HepG2 (cell line): ENCODE results near the gene GRAMD1A. TPM values are rescaled to one million over a fixed set of nuclear protein-coding genes. Genes with fewer than 3 reads are reported as not detected.

Experiments
- ETV5 ChIP-seq: IDR thresholded peaks from 2 replicates; pipeline ENCODE4 v1.6.1; 2018; ENCODE audit warnings: missing biosample characterization, missing genetic modification reagents, inconsistent platforms, borderline replicate concordance
- FOXC1 ChIP-seq: sonication (generic); formaldehyde crosslinking; IDR thresholded peaks from 2 replicates; pipeline ENCODE4 v1.8.0; 2022; ENCODE audit warnings: mild to moderate bottlenecking, missing genetic modification reagents, borderline replicate concordance
- GATAD2A ChIP-seq: IDR thresholded peaks from 2 replicates; pipeline ENCODE4 v1.6.1; 2016
- HNF4G ChIP-seq, 2 experiments: sonication (generic) in 1 of 2; formaldehyde crosslinking in 1 of 2; IDR thresholded peaks; 2 replicates each; pipeline versions ENCODE4 v1.4.0 to v1.6.1; 2011 to 2020; ENCODE audit warnings: borderline replicate concordance in 2 of 2, low read depth in 2 of 2, mild to moderate bottlenecking in 2 of 2, low read length in 1 of 2, missing genetic modification reagents in 1 of 2, moderate library complexity in 1 of 2
- IRX3 ChIP-seq: sonication (generic); formaldehyde crosslinking; IDR thresholded peaks from 2 replicates; pipeline ENCODE4 v1.8.1; 2023; ENCODE audit warnings: mild to moderate bottlenecking, low read depth, missing genetic modification reagents, borderline replicate concordance
- RFXANK ChIP-seq: IDR thresholded peaks from 2 replicates; pipeline ENCODE4 v1.6.1; 2016
- SAP130 ChIP-seq: IDR thresholded peaks from 2 replicates; pipeline ENCODE4 v1.6.1; 2016; ENCODE audit warnings: low read depth
- SMAD1 ChIP-seq: sonication (generic); formaldehyde crosslinking; IDR thresholded peaks from 2 replicates; pipeline ENCODE4 v1.4.0; 2020; ENCODE audit warnings: missing genetic modification reagents, low read depth, mild to moderate bottlenecking, borderline replicate concordance
- TFAP4 ChIP-seq: sonication (generic); IDR thresholded peaks from 2 replicates; pipeline ENCODE4 v1.6.1; 2016; ENCODE audit warnings: low read depth, borderline replicate concordance
- XRCC5 ChIP-seq: fragments of 200-400 bp; formaldehyde crosslinking; optimal IDR thresholded peaks from 2 replicates; pipeline ENCODE3; 2017; ENCODE audit warnings: mild to moderate bottlenecking, low read length
- ZNF33B ChIP-seq: sonication (generic); formaldehyde crosslinking; IDR thresholded peaks from 2 replicates; pipeline ENCODE4 v1.5.1; 2020; ENCODE audit warnings: mild to moderate bottlenecking, missing genetic modification reagents
- ZNF83 ChIP-seq: sonication (generic); formaldehyde crosslinking; IDR thresholded peaks from 2 replicates; pipeline ENCODE4 v1.4.0; 2020; ENCODE audit warnings: missing genetic modification reagents, mild to moderate bottlenecking, borderline replicate concordance
- polyA plus RNA-seq, 8 experiments: library from polyadenylated mRNA; depleted of rRNA in 3 of 8; stranded (reverse) in 7 of 8; unstranded in 1 of 8; fragments of >200 nt; fragmentation: Illumina TruSeq in 4 of 8; extraction: Trizol in 4 of 8; gene quantifications; 2 replicates each; pipeline versions ENCODE4 v1.2.1 to v1.2.3, GENCODE V29; 2011 to 2016; ENCODE audit warnings: low read depth in 4 of 8, missing spikeins in 1 of 8, mixed read lengths in 1 of 8; ENCODE audit not compliant: insufficient read depth in 1 of 8
- total RNA-seq, 5 experiments: library from RNA; depleted of rRNA; stranded (reverse); fragments of >200 nt; fragmentation: Illumina TruSeq; extraction: Trizol; gene quantifications; 2 replicates each; pipeline ENCODE4 v1.2.3, GENCODE V29; 2016; ENCODE audit warnings: low read depth in 1 of 5
- TF ChIP-seq, protein P1 (sequence below): sonication (generic); formaldehyde crosslinking; IDR thresholded peaks from 2 replicates; pipeline ENCODE4 v1.5.1; 2020; ENCODE audit warnings: missing genetic modification reagents, mild to moderate bottlenecking, borderline replicate concordance
- TF ChIP-seq, protein P2 (sequence below): sonication (generic); formaldehyde crosslinking; IDR thresholded peaks from 2 replicates; pipeline ENCODE4 v1.4.0; 2020; ENCODE audit warnings: missing genetic modification reagents, borderline replicate concordance
- TF ChIP-seq, protein P3 (sequence below): sonication (generic); formaldehyde crosslinking; IDR thresholded peaks from 2 replicates; pipeline ENCODE4 v1.4.0; 2020; ENCODE audit warnings: mild to moderate bottlenecking, low read depth, missing genetic modification reagents
- TF ChIP-seq, protein P4 (sequence below), 2 experiments: fragments of 450-650 bp in 1 of 2; sonication (generic) in 1 of 2; formaldehyde crosslinking; IDR thresholded peaks; 2 replicates each; pipeline versions ENCODE4 v1.5.0 to v1.8.0; 2020 to 2022; ENCODE audit warnings: mild to moderate bottlenecking in 1 of 2, missing genetic modification reagents in 1 of 2

Gene GRAMD1A
- total and polyA plus RNA-seq, 2 of the 13 experiments (the other 11 are each of a cell fraction or from before 2014, with no cell fraction given), result 14.7 to 181 TPM

DNA sequence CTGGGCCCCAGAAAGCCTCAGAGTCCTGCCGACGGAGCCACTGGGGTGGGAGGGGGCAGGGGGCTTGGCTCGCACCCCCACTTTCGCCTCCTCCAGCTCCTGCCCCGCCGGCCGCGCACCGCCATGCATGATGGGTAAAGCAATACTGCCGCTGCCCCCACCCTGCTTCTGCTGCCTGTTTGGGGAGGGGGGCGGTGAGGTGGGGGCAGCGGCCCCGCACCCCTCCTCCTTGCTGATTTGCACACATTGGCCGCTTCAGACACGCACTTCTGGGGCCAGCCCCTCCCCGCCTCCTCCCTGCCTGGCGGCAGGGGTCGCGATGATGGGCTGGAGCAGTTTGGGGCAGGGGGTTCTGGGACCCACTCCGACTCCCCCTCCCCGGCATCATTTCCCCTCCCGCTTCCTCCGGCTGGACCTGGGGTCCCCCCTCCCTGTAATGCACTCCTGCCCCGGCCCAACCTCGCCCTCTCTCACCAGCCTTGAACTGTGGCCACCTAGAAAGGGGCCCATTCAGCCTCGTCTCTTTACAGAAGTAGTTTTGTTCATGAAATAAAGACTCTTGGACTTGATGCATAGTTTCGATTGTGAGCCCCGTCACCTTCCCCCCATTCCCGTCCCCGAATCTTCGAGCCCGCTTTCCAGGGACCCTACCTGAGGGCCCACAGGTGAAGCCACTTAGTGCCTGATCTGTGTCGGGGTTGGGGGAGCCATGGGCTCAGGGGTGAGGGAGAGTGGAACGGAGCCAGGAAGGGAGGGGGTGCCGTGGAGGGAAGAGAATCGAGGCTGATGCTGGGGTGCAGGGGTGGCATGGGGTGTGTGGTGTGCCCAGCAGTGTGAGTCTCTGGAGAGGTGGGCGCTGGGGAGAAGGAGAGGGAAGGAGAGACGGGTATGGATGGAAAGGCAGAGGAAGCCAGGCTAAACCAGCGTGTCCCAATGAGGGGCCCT lies 40.0 kb downstream of the GRAMD1A start (continued):
- TF ChIP-seq, protein P1, sequence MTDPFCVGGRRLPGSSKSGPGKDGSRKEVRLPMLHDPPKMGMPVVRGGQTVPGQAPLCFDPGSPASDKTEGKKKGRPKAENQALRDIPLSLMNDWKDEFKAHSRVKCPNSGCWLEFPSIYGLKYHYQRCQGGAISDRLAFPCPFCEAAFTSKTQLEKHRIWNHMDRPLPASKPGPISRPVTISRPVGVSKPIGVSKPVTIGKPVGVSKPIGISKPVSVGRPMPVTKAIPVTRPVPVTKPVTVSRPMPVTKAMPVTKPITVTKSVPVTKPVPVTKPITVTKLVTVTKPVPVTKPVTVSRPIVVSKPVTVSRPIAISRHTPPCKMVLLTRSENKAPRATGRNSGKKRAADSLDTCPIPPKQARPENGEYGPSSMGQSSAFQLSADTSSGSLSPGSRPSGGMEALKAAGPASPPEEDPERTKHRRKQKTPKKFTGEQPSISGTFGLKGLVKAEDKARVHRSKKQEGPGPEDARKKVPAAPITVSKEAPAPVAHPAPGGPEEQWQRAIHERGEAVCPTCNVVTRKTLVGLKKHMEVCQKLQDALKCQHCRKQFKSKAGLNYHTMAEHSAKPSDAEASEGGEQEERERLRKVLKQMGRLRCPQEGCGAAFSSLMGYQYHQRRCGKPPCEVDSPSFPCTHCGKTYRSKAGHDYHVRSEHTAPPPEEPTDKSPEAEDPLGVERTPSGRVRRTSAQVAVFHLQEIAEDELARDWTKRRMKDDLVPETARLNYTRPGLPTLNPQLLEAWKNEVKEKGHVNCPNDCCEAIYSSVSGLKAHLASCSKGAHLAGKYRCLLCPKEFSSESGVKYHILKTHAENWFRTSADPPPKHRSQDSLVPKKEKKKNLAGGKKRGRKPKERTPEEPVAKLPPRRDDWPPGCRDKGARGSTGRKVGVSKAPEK, result no peak; the same call in 1 of the 2 replicates
- peak; percentile 71; the same call in 1 of the 2 replicates for TF ChIP-seq ETV5 (CRISPR knock-in tag)
- TF ChIP-seq IRX3, result no peak
- no peak for TF ChIP-seq FOXC1 (CRISPR knock-in tag)
- TF ChIP-seq XRCC5, result no peak
- TF ChIP-seq SAP130 (CRISPR knock-in tag), result no peak
- no peak for TF ChIP-seq ZNF33B (CRISPR knock-in tag)
- TF ChIP-seq, protein P2, sequence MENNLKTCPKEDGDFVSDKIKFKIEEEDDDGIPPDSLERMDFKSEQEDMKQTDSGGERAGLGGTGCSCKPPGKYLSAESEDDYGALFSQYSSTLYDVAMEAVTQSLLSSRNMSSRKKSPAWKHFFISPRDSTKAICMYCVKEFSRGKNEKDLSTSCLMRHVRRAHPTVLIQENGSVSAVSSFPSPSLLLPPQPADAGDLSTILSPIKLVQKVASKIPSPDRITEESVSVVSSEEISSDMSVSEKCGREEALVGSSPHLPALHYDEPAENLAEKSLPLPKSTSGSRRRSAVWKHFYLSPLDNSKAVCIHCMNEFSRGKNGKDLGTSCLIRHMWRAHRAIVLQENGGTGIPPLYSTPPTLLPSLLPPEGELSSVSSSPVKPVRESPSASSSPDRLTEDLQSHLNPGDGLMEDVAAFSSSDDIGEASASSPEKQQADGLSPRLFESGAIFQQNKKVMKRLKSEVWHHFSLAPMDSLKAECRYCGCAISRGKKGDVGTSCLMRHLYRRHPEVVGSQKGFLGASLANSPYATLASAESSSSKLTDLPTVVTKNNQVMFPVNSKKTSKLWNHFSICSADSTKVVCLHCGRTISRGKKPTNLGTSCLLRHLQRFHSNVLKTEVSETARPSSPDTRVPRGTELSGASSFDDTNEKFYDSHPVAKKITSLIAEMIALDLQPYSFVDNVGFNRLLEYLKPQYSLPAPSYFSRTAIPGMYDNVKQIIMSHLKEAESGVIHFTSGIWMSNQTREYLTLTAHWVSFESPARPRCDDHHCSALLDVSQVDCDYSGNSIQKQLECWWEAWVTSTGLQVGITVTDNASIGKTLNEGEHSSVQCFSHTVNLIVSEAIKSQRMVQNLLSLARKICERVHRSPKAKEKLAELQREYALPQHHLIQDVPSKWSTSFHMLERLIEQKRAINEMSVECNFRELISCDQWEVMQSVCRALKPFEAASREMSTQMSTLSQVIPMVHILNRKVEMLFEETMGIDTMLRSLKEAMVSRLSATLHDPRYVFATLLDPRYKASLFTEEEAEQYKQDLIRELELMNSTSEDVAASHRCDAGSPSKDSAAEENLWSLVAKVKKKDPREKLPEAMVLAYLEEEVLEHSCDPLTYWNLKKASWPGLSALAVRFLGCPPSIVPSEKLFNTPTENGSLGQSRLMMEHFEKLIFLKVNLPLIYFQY (CRISPR knock-in tag), result no peak
- TF ChIP-seq TFAP4, result 0 out of 2 replicates have a peak, but pooled peaks have one; percentile 9
- peak; percentile 11; the same call in 1 of the 2 replicates for TF ChIP-seq SMAD1 (CRISPR knock-in tag)
- peak; percentile 61 for TF ChIP-seq HNF4G (IDR thresholded peaks at IDR 0.05; ENCODE audit: borderline replicate concordance, low read depth, low read length)
- no peak for TF ChIP-seq HNF4G (CRISPR knock-in tag; IDR thresholded peaks at IDR 0.05; ENCODE audit: borderline replicate concordance, low read depth)
- TF ChIP-seq, protein P3, sequence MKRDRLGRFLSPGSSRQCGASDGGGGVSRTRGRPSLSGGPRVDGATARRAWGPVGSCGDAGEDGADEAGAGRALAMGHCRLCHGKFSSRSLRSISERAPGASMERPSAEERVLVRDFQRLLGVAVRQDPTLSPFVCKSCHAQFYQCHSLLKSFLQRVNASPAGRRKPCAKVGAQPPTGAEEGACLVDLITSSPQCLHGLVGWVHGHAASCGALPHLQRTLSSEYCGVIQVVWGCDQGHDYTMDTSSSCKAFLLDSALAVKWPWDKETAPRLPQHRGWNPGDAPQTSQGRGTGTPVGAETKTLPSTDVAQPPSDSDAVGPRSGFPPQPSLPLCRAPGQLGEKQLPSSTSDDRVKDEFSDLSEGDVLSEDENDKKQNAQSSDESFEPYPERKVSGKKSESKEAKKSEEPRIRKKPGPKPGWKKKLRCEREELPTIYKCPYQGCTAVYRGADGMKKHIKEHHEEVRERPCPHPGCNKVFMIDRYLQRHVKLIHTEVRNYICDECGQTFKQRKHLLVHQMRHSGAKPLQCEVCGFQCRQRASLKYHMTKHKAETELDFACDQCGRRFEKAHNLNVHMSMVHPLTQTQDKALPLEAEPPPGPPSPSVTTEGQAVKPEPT (CRISPR knock-in tag), result peak; percentile 17; the same call in 1 of the 2 replicates
- TF ChIP-seq GATAD2A (CRISPR knock-in tag), result peak; percentile 60
- TF ChIP-seq RFXANK (CRISPR knock-in tag), result no peak
- no peak for TF ChIP-seq ZNF83
- TF ChIP-seq, protein P4, sequence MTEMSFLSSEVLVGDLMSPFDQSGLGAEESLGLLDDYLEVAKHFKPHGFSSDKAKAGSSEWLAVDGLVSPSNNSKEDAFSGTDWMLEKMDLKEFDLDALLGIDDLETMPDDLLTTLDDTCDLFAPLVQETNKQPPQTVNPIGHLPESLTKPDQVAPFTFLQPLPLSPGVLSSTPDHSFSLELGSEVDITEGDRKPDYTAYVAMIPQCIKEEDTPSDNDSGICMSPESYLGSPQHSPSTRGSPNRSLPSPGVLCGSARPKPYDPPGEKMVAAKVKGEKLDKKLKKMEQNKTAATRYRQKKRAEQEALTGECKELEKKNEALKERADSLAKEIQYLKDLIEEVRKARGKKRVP (CRISPR knock-in tag; IDR thresholded peaks at IDR 0.05), result 0 out of 4 replicates have a peak, but pooled peaks of 1 of the 2 experiments have one; percentile 24
